GM19452 (cell line): ENCODE results near the gene NPL.

Source experiments
- ATAC-seq: cut with Tn5 transposase; IDR thresholded peaks from one replicate; pipeline ENCODE4 v1.9.1; 2021; ENCODE audit not compliant: unreplicated experiment

Gene NPL

GRCh38 chr1:182789138-182790076, at the start of gene NPL:
Gene NPL, plus strand, starts transcription at chr1:182789773. Its CDS starts 4,599 bp downstream, at chr1:182794372.
- peak; percentile 94 for ATAC-seq

GRCh38 chr1:182740120-182740519, 49.5 kb upstream of the NPL start:
- ATAC-seq: no peak

DNA sequence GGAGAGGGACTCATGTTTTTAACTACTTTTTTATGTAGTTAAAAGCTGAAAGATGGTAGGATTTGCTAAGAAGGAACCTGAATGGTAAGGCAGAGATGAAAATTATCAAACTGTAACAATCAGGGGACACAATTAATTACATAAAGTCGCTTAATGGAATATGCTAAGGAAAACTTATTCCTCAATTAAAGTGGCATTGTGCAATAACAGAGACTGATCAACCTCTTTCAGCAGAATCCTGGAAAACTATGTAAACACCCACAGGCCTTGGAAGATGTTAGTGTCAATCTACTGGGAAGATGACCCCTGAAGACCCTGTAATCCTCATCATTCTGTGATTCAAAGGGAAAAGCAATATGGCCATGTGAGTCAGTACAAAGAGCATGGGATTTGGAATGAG, 46.8 kb upstream of the NPL start:
- no peak for ATAC-seq

GRCh38 chr1:182752077-182752988, 37.2 kb upstream of the NPL start:
- ATAC-seq: no peak

- no peak for ATAC-seq
Observed at GRCh38 chr1:182754087-182754486, 35.5 kb upstream of the NPL start.

DNA sequence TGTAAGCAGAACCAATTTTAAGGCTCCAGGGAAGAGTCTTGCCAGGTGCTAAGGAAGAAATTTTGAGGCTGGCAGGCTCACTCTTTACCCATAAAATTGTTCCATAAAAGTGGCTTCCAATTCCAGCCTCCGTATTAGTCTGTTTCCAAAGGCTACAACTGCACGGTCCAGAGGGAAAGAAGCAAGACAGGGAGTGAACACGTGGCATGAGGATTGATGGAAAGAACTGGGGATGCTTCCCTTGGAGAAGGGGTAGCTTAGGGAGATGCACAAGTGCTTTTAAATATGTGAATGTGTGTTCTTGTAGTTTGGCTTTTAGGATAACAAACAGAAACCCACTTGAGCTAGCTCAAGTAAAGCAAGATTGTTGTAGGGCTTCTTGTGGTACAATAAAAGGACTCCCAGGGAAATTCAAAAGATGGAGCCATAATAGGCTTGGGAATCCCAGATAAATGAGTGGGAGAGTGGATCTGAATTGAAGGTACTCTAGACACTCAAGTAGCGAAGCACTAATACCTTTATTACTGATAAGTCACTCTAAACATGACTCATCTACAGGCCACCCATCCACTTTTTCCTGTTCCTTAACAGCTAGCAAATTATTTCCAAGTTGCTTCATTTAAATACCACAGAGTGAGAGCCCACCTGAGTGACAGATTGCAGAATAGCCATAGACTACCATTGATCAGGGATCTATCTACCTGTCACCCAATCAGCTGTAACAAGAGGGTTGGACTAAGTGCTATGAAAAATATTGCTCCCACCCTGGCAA, 34.8 kb upstream of the NPL start:
- ATAC-seq: no peak

- ATAC-seq: no peak
Observed at GRCh38 chr1:182755632-182756031, 33.9 kb upstream of the NPL start.

DNA sequence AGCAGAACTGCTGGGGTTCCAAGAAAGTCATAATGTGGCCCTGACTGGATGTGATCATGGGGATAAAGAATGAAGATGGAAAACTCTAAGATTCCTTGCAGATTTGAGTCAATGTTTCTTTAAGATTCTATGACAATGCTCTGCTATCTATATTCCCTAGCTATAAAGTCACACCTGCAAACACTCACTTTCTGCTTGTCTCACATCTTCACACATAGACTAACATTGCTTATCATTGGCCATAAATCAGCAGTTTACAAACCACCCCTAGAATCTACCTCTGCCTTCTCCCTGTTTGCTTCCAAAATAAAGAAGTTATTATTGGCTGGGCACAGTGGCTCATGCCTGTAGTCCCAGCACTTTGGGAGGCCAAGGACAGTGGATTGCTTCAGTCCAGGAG, 33.1 kb upstream of the NPL start:
- no peak for ATAC-seq

GRCh38 chr1:182761396-182762395, 27.9 kb upstream of the NPL start:
- no peak for ATAC-seq

GRCh38 chr1:182762536-182762935, 27.0 kb upstream of the NPL start:
- ATAC-seq: no peak

- ATAC-seq: no peak
Observed at GRCh38 chr1:182764029-182764727, 25.4 kb upstream of the NPL start.

DNA sequence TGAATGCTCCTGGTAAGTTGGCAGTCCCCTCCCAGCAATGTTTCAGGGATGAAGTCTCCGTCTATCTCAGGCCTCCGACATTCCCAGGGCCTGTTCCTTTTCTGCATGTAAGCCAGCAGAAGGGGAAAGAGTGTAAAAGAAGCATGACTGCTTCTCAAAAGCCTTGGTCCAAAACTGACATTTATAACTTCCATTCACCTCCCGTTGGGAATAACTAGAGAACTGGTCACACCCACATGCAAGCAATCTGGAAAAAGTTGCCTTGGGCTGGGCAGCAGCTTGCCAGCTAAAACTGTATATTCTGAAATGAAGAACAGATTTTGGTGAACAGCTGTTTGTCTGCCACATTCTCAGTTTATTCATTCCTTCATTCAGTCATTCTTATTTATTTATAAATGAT, 24.2 kb upstream of the NPL start:
- ATAC-seq: no peak

DNA sequence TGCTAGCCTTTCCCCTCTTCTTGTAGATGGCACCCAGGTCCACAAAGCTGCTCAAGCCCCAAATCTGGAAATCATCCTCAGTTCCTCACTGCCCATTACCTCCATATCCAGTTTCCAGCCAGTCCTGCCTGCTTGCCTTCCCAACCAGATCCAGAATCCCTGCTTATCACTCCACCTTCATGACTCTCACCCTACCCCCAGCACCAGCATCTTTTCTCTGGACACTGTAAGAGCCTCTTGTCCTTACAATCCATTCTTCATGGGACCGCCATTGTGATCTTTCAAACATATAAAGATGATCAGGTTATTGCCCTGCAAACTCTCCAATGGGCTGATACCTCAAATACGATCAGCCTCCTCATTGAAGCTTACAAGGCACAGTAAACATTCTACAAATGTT, 23.5 kb upstream of the NPL start:
- ATAC-seq: no peak

GRCh38 chr1:182766881-182767645, 22.5 kb upstream of the NPL start:
- ATAC-seq: no peak

DNA sequence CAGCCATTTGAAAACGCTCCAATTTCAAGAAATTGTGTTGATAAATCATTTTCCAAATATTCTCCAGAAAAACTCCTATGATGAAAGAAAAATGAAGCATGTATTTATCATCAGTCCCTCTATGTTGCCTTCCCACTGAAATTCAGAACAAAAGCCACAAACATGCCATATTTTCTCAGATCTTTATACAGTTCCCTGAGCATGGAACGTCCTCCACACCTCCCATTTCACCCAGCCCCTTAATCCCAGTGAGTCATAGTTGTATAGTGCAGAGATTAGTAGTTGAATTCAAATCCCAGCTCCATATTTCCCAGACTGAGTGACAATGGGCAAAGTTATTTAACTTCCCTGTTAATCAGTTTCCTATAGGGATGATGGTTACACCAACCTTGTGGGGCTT, 20.6 kb upstream of the NPL start:
- ATAC-seq: no peak

GRCh38 chr1:182770232-182770631, 19.3 kb upstream of the NPL start:
- no peak for ATAC-seq

- no peak for ATAC-seq
Observed at GRCh38 chr1:182771187-182771984, 18.2 kb upstream of the NPL start.

DNA sequence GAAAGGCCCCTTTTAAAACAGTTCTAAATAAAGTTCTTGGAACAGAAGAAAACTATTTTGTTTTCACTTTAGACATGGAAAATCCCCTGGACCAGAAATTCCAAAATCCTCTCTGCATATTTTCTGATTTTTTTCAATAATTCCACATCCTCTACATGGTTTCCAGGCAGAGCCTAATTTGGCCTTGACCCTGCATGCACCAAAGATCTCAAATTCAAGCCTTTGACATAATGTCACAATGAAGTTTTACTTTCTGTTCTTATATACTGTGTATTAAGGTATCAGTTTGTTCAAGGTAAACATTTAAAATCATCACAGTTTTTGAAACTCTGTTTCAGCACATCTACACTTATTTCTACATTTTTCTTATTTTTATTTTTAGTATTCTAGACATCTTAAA, 12.2 kb upstream of the NPL start:
- no peak for ATAC-seq
